GM08714 (cell line): Measurements from ENCODE around the gene CRIP2.
A peak's percentile ranks its signal among the peaks of the same experiment; 100 is the strongest.

Experiments used
- H3K4me3 ChIP-seq: fragments of 200-500 bp; sonication (Bioruptor generic); 2 replicates; pipeline ENCODE4 v1.5.1; 2014; ENCODE audit warnings: mild to moderate bottlenecking, low read length, inconsistent platforms
- ZNF274 ChIP-seq: IDR thresholded peaks from 2 replicates; pipeline ENCODE4 v1.6.1; 2012; ENCODE audit warnings: mild to moderate bottlenecking, low read depth, low read length

CRIP2 gene

GRCh38 chr14:105507247-105507646, 32.6 kb downstream of the CRIP2 start:
- no peak overlapping the region for H3K4me3 ChIP-seq
- TF ChIP-seq ZNF274, result no peak

GRCh38 chr14:105508069-105508468, 33.4 kb downstream of the CRIP2 start:
- no peak for TF ChIP-seq ZNF274
- H3K4me3 ChIP-seq, result no peak overlapping the region

GRCh38 chr14:105508601-105509000, 34.0 kb downstream of the CRIP2 start:
- no peak overlapping the region for H3K4me3 ChIP-seq
- TF ChIP-seq ZNF274, result no peak

- no peak for TF ChIP-seq ZNF274
- H3K4me3 ChIP-seq, result no peak overlapping the region
Observed at GRCh38 chr14:105517096-105517495, 42.5 kb downstream of the CRIP2 start.

GRCh38 chr14:105519946-105520698, 45.5 kb downstream of the CRIP2 start:
- TF ChIP-seq ZNF274, result no peak
- no peak overlapping the region for H3K4me3 ChIP-seq

GRCh38 chr14:105525326-105525725, 50.7 kb downstream of the CRIP2 start:
- TF ChIP-seq ZNF274, result no peak
- H3K4me3 ChIP-seq, result no peak overlapping the region

- H3K4me3 ChIP-seq, result peak within 1 kb of the TSS; percentile 40
- no peak for TF ChIP-seq ZNF274
Observed at GRCh38 chr14:105525861-105526775, 51.5 kb downstream of the CRIP2 start, which contains the start of gene TMEM121. Gene TMEM121 (plus strand): TSS chr14:105526583. CDS start chr14:105528835, 2,252 bp downstream.

- TF ChIP-seq ZNF274, result no peak
- peak overlapping the region; percentile 40 for H3K4me3 ChIP-seq
Observed at GRCh38 chr14:105526776-105527380, 52.3 kb downstream of the CRIP2 start.

GRCh38 chr14:105527381-105527825, 52.8 kb downstream of the CRIP2 start:
- H3K4me3 ChIP-seq, result no peak overlapping the region
- TF ChIP-seq ZNF274, result no peak

GRCh38 chr14:105527826-105528585, 53.4 kb downstream of the CRIP2 start:
- H3K4me3 ChIP-seq, result peak overlapping the region; percentile 53; the same call in 1 of the 2 replicates
- no peak for TF ChIP-seq ZNF274

- H3K4me3 ChIP-seq, result peak overlapping the region; percentile 8; the same call in 1 of the 2 replicates
Observed at GRCh38 chr14:105528586-105529318, 54.1 kb downstream of the CRIP2 start.

GRCh38 chr14:105529319-105529568, 54.6 kb downstream of the CRIP2 start:
- peak overlapping the region; percentile 8; the same call in 1 of the 2 replicates for H3K4me3 ChIP-seq
- no peak for TF ChIP-seq ZNF274

More at GRCh38 chr14:105528586-105529318, 54.1 kb downstream of the CRIP2 start:
- TF ChIP-seq ZNF274, result no peak
